Activated T-helper 17 cell treated with anti-CD3 and anti-CD28 coated beads, Interleukin-2, amount 50 U/mL, for 72 hours (primary cell): ENCODE measurements around the gene MAPK7. TPM values are rescaled to one million over a fixed set of nuclear protein-coding genes. Genes with fewer than 3 reads are reported as not detected.
A peak's percentile ranks its signal among the peaks of the same experiment; 100 is the strongest.

Experiments used
- ATAC-seq: fragments of 150-1000 bp; cut with Tn5 transposase; replicated peaks from 2 replicates; pipeline ENCODE4 v1.10.0; 2021; ENCODE audit warnings: mild to moderate bottlenecking, moderate library complexity
- H3K27ac Mint-ChIP-seq: one replicate; pipeline ENCODE4 v1.8.0; 2022; ENCODE audit warnings: mixed read lengths
- H3K27me3 Mint-ChIP-seq: one replicate; pipeline ENCODE4 v1.8.0; 2022; ENCODE audit warnings: mixed read lengths
- H3K36me3 Mint-ChIP-seq: one replicate; pipeline ENCODE4 v1.8.0; 2022; ENCODE audit warnings: low read depth, mild to moderate bottlenecking, mixed read lengths
- H3K4me1 Mint-ChIP-seq: one replicate; pipeline ENCODE4 v1.8.0; 2022; ENCODE audit warnings: mixed read lengths
- H3K4me3 Mint-ChIP-seq: one replicate; pipeline ENCODE4 v1.8.0; 2022; ENCODE audit warnings: mild to moderate bottlenecking, mixed read lengths
- H3K9me3 Mint-ChIP-seq: one replicate; pipeline ENCODE4 v1.8.0; 2022; ENCODE audit warnings: mixed read lengths
- total RNA-seq, 2 donors: library from RNA; stranded (reverse); gene quantifications; one replicate each; pipeline ENCODE4 v1.2.3, GENCODE V29; 2022

Gene MAPK7
- total RNA-seq, 2 donors from 2014 or later, result 22.1 to 39.3 TPM

GRCh38 chr17:19415806-19416775 is 37.8 kb downstream of the MAPK7 start:
- Mint-ChIP-seq H3K4me1 (peaks cover 14% of the 10 kb centered on the region), H3K27me3 (no peaks in the 10 kb centered on the region), H3K27ac (no peak overlapping the region), H3K36me3 (no peaks in the 10 kb centered on the region), H3K4me3 (no peak overlapping the region), H3K9me3 (no peaks in the 10 kb centered on the region)
- ATAC-seq, result no peak

- Mint-ChIP-seq H3K36me3 (no peaks in the 10 kb centered on the region), H3K27ac (peak overlapping the region; percentile 31), H3K27me3 (no peaks in the 10 kb centered on the region), H3K4me3 (peak overlapping the region; percentile 25), H3K9me3 (no peaks in the 10 kb centered on the region), H3K4me1 (peaks cover 14% of the 10 kb centered on the region)
- peak; percentile 28 for ATAC-seq
Observed at GRCh38 chr17:19417611-19418010, 39.3 kb downstream of the MAPK7 start.

GRCh38 chr17:19418251-19418992 is 40.1 kb downstream of the MAPK7 start:
- peaks cover 14% of the 10 kb centered on the region for H3K4me1 Mint-ChIP-seq
- H3K27me3 Mint-ChIP-seq, result no peaks in the 10 kb centered on the region
- H3K9me3 Mint-ChIP-seq, result no peaks in the 10 kb centered on the region
- H3K36me3 Mint-ChIP-seq, result no peaks in the 10 kb centered on the region
- peak overlapping the region; percentile 31 for H3K27ac Mint-ChIP-seq
- ATAC-seq, result peak; percentile 98
- peak overlapping the region; percentile 25 for H3K4me3 Mint-ChIP-seq

GRCh38 chr17:19421219-19421618 is 42.9 kb downstream of the MAPK7 start:
- Mint-ChIP-seq H3K27ac (no peak overlapping the region), H3K36me3 (no peaks in the 10 kb centered on the region), H3K9me3 (no peaks in the 10 kb centered on the region), H3K4me1 (peaks cover 14% of the 10 kb centered on the region), H3K27me3 (no peaks in the 10 kb centered on the region), H3K4me3 (no peak overlapping the region)
- no peak for ATAC-seq

- Mint-ChIP-seq H3K4me1 (peaks cover 14% of the 10 kb centered on the region), H3K27ac (no peak overlapping the region), H3K9me3 (no peaks in the 10 kb centered on the region), H3K27me3 (no peaks in the 10 kb centered on the region), H3K36me3 (no peaks in the 10 kb centered on the region), H3K4me3 (no peak overlapping the region)
- no peak for ATAC-seq
Observed at GRCh38 chr17:19421926-19422325, 43.6 kb downstream of the MAPK7 start.

GRCh38 chr17:19424934-19425868 is 46.9 kb downstream of the MAPK7 start:
- no peak overlapping the region for H3K27ac Mint-ChIP-seq
- no peak overlapping the region for H3K4me3 Mint-ChIP-seq
- no peaks in the 10 kb centered on the region for H3K4me1 Mint-ChIP-seq
- H3K27me3 Mint-ChIP-seq, result no peaks in the 10 kb centered on the region
- no peaks in the 10 kb centered on the region for H3K9me3 Mint-ChIP-seq
- H3K36me3 Mint-ChIP-seq, result no peaks in the 10 kb centered on the region
- peak; percentile 23 for ATAC-seq

GRCh38 chr17:19426631-19427030 is 48.3 kb downstream of the MAPK7 start:
- Mint-ChIP-seq H3K4me3 (no peak overlapping the region), H3K4me1 (no peaks in the 10 kb centered on the region), H3K27me3 (no peaks in the 10 kb centered on the region), H3K36me3 (no peaks in the 10 kb centered on the region), H3K27ac (no peak overlapping the region), H3K9me3 (no peaks in the 10 kb centered on the region)
- no peak for ATAC-seq

- H3K4me1 Mint-ChIP-seq, result no peaks in the 10 kb centered on the region
- no peak overlapping the region for H3K4me3 Mint-ChIP-seq
- H3K36me3 Mint-ChIP-seq, result no peaks in the 10 kb centered on the region
- H3K27me3 Mint-ChIP-seq, result no peaks in the 10 kb centered on the region
- no peak overlapping the region for H3K27ac Mint-ChIP-seq
- ATAC-seq, result no peak
- no peaks in the 10 kb centered on the region for H3K9me3 Mint-ChIP-seq
Observed at GRCh38 chr17:19431691-19432090, 53.4 kb downstream of the MAPK7 start.

Other genes with a start within 250 kb of the MAPK7 start
- 10 to 100 TPM in 1 of 2 donors, 1 to 10 TPM in 1; 8.4 to 13.4 TPM for gene EPN2, start 141.1 kb upstream of the MAPK7 start, total RNA-seq
- gene B9D1, start 15.8 kb upstream of the MAPK7 start, total RNA-seq, result 1 to 10 TPM; 2.8 to 3.4 TPM
- not detected for gene MFAP4, start 8.7 kb downstream of the MAPK7 start, total RNA-seq
- gene RNF112, start 32.7 kb downstream of the MAPK7 start, total RNA-seq, result 1 to 10 TPM in 1 of 2 donors, under 1 TPM in 1; 0.56 to 3.1 TPM
- gene SLC47A1, start 155.4 kb downstream of the MAPK7 start, total RNA-seq, result under 1 TPM; 0.19 to 0.58 TPM